K562 (cell line): ENCODE measurements around the gene GNPTAB. TPM values are rescaled to one million over a fixed set of nuclear protein-coding genes. Genes with fewer than 3 reads are reported as not detected.
A peak's percentile ranks its signal among the peaks of the same experiment; 100 is the strongest.

ENCODE experiments used
- BRD9 ChIP-seq: fragments of 450-650 bp; IDR thresholded peaks from 2 replicates; pipeline ENCODE4 v1.6.1; 2018; ENCODE audit warnings: low read depth; ENCODE audit not compliant: partially characterized antibody
- CHAMP1 ChIP-seq: fragments of 450-650 bp; IDR thresholded peaks from 2 replicates; pipeline ENCODE4 v1.6.1; 2016; ENCODE audit warnings: mild to moderate bottlenecking
- CXXC5 ChIP-seq: fragments of 250-450 bp; sonication (Bioruptor Pico); IDR thresholded peaks from 2 replicates; pipeline ENCODE4 v1.8.0; 2022; ENCODE audit warnings: inconsistent platforms, mild to moderate bottlenecking, moderate library complexity
- HEY1 ChIP-seq: fragments of 250-450 bp; sonication (Bioruptor Pico); IDR thresholded peaks from 2 replicates; pipeline ENCODE4 v1.5.0; 2020; ENCODE audit warnings: mild to moderate bottlenecking, moderate library complexity, borderline replicate concordance
- MNT ChIP-seq, 2 experiments: fragments of 450-650 bp; conservative IDR thresholded peaks; 2 replicates each; pipeline ENCODE4 v1.6.1; 2017; ENCODE audit warnings: mild to moderate bottlenecking in 2 of 2, moderate library complexity in 2 of 2
- MYNN ChIP-seq, 2 experiments: sonication (generic); formaldehyde crosslinking in 1 of 2; IDR thresholded peaks; 2 replicates each; pipeline versions ENCODE4 v1.5.0 to v1.6.1; 2016 to 2020; ENCODE audit warnings: antibody characterized with exemption in 1 of 2, missing genetic modification reagents in 1 of 2
- NR2C1 ChIP-seq, 2 experiments: fragments of 450-650 bp; IDR thresholded peaks; 2 replicates each; pipeline ENCODE4 v1.6.1; 2017; ENCODE audit warnings: mild to moderate bottlenecking in 2 of 2, antibody characterized with exemption in 1 of 2, inconsistent platforms in 1 of 2, missing compliant biosample characterization in 1 of 2, missing genetic modification characterization in 1 of 2
- PKNOX1 ChIP-seq: fragments of 450-650 bp; IDR thresholded peaks from 2 replicates; pipeline ENCODE4 v1.6.1; 2016
- PPARD ChIP-seq: fragments of 250-450 bp; sonication (Bioruptor Pico); IDR thresholded peaks from 2 replicates; pipeline ENCODE4 v1.8.0; 2022; ENCODE audit warnings: inconsistent platforms, mild to moderate bottlenecking, moderate library complexity
- RREB1 ChIP-seq: fragments of 250-450 bp; sonication (Bioruptor Pico); IDR thresholded peaks from 2 replicates; pipeline ENCODE4 v1.4.0; 2020
- SREBF1 ChIP-seq: fragments of 150-350 bp; IDR thresholded peaks from 2 replicates; pipeline ENCODE4 v1.6.1; 2014; ENCODE audit warnings: antibody characterized with exemption, low read depth, low read length, borderline replicate concordance
- TCFL5 ChIP-seq: fragments of 250-450 bp; sonication (Bioruptor Pico); conservative IDR thresholded peaks from 2 replicates; pipeline ENCODE4 v1.6.1; 2021; ENCODE audit warnings: mild to moderate bottlenecking, moderate library complexity, matching md5 sums
- ZC3H8 ChIP-seq: fragments of 450-650 bp; IDR thresholded peaks from 2 replicates; pipeline ENCODE4 v1.6.1; 2017
- ZNF197 ChIP-seq: fragments of 200-800 bp; sonication (Bioruptor generic); IDR thresholded peaks from 2 replicates; pipeline ENCODE4 v1.6.1; 2016; ENCODE audit warnings: low read depth, missing genetic modification characterization, missing compliant biosample characterization
- ZNF644 ChIP-seq: fragments of 200-800 bp; sonication (Bioruptor generic); IDR thresholded peaks from 2 replicates; pipeline ENCODE4 v1.6.1; 2016; ENCODE audit warnings: low read depth, missing genetic modification characterization, missing compliant biosample characterization
- ZNF695 ChIP-seq: fragments of 450-650 bp; formaldehyde crosslinking; IDR thresholded peaks from 2 replicates; pipeline ENCODE4 v1.4.0; 2020; ENCODE audit warnings: mild to moderate bottlenecking, moderate library complexity
- polyA plus RNA-seq, 8 experiments: library from polyadenylated mRNA; depleted of rRNA in 4 of 8; stranded (reverse) in 5 of 8; unstranded in 3 of 8; fragments of >200 nt; fragmentation: Nextera tagmentation in 2 of 8; fragmentation: Illumina TruSeq in 1 of 8; extraction: Ambion mirVana in 2 of 8; extraction: Trizol in 1 of 8; gene quantifications; 2 replicates each; pipeline versions ENCODE4 v1.2.1 to v1.2.3, GENCODE V29; 2011 to 2014; ENCODE audit warnings: inconsistent platforms in 1 of 8, missing spikeins in 1 of 8
- total RNA-seq, 7 experiments: library from RNA; depleted of rRNA in 6 of 7; stranded (reverse); fragments of >200 nt in 6 of 7; fragmentation: Illumina TruSeq in 2 of 7; extraction: Trizol in 2 of 7; gene quantifications; 2 replicates each; pipeline versions ENCODE4 v1.2.1 to v1.2.3, GENCODE V29; 2011 to 2021; ENCODE audit warnings: low replicate concordance in 1 of 7

Gene GNPTAB
- total and polyA plus RNA-seq, 9 of the 15 experiments (the other 6 are each of a cell fraction or from before 2014, with no cell fraction given): 5.9 to 23.2 (median 19.3) TPM

GRCh38 chr12:101857043-101857558 lies 26.3 kb upstream of the GNPTAB start (continued):
- no peak for TF ChIP-seq SREBF1
- TF ChIP-seq CHAMP1: no peak
- no peak for TF ChIP-seq TCFL5 (CRISPR knock-in tag)
- TF ChIP-seq RREB1 (CRISPR knock-in tag): no peak
- no peak for TF ChIP-seq BRD9
- no peak for TF ChIP-seq MYNN (IDR thresholded peaks at IDR 0.05)
- no peak for TF ChIP-seq MYNN (CRISPR knock-in tag; IDR thresholded peaks at IDR 0.05)
- no peak for TF ChIP-seq CXXC5 (CRISPR knock-in tag)
- TF ChIP-seq ZNF644 (tag): no peak
- no peak for TF ChIP-seq HEY1
- TF ChIP-seq PKNOX1: peak; percentile 31; the same call in 1 of the 2 replicates
- TF ChIP-seq ZNF197 (CRISPR knock-in tag): no peak
- no peak for TF ChIP-seq ZNF695
- TF ChIP-seq ZC3H8: no peak
- no peak for TF ChIP-seq NR2C1 (IDR thresholded peaks at IDR 0.05)
- 0 out of 2 replicates have a peak, but pooled peaks have one; percentile 29 for TF ChIP-seq NR2C1 (tag; IDR thresholded peaks at IDR 0.05)
- no peak for TF ChIP-seq PPARD
- no peak for TF ChIP-seq MNT (conservative IDR thresholded peaks at IDR 0.05)
